B cell (primary cell): Measurements from ENCODE around the gene ADCY3. TPM values are rescaled to one million over a fixed set of nuclear protein-coding genes. Genes with fewer than 3 reads are reported as not detected.

Experiments used
- ATAC-seq: fragments of 200-7000 bp; cut with Tn5 transposase; one replicate; pipeline ENCODE4 v1.10.0; 2021; ENCODE audit warnings: low read depth, mild to moderate bottlenecking, moderate number of reproducible peaks, moderate library complexity
- CTCF ChIA-PET: fragments of 350-600 bp; sonication (Branson Sonifier 250); formaldehyde crosslinking; loops from one replicate; lab custom pipeline; 2021; ENCODE audit warnings: antibody characterized with exemption, inconsistent platforms; lab: Charles Lee
- POLR2A ChIA-PET: fragments of 350-600 bp; sonication (Branson Sonifier 250); formaldehyde crosslinking; loops from one replicate; lab custom pipeline; 2021; ENCODE audit warnings: antibody characterized with exemption; lab: Charles Lee
- DNase-seq: peaks from one replicate; pipeline ENCODE4 v3.0.0; 2013
- H2AFZ ChIP-seq: 2 replicates; pipeline ENCODE4 v1.6.1; 2012; ENCODE audit warnings: mild to moderate bottlenecking, low read depth, low read length; ENCODE audit not compliant: insufficient read depth, poor library complexity, severe bottlenecking
- H3K27ac ChIP-seq, 2 donors: 1 replicate in 1 of 2; 2 replicates in 1 of 2; pipeline ENCODE4 v1.5.1; 2012 to 2013; ENCODE audit warnings: low read length in 2 of 2, mild to moderate bottlenecking in 2 of 2, moderate library complexity in 1 of 2
- H3K27me3 ChIP-seq, 4 experiments: fragments of 200-600 bp in 1 of 4; sonication (generic) in 1 of 4; replicated peaks in 1 of 4; 1 replicate in 2 of 4; 2 replicates in 2 of 4; pipeline versions ENCODE4 v1.6.1 to v1.7.0; 2013 to 2016; ENCODE audit warnings: low read length in 3 of 4, mild to moderate bottlenecking in 2 of 4, mixed read lengths in 1 of 4, moderate library complexity in 1 of 4; ENCODE audit not compliant: insufficient read depth in 4 of 4, control insufficient read depth in 3 of 4; ENCODE audit errors: control extremely low read depth in 1 of 4
- H3K36me3 ChIP-seq, 2 experiments: replicated peaks in 1 of 2; 1 replicate in 1 of 2; 2 replicates in 1 of 2; pipeline versions ENCODE4 v1.6.1 to v1.7.1; 2013; ENCODE audit warnings: low read length in 1 of 2; ENCODE audit not compliant: insufficient read depth in 2 of 2, control insufficient read depth in 1 of 2; ENCODE audit errors: control extremely low read depth in 1 of 2, extremely low read depth in 1 of 2
- H3K4me1 ChIP-seq, 2 donors: fragments of 200-600 bp in 1 of 2; sonication (generic) in 1 of 2; 1 replicate in 1 of 2; 2 replicates in 1 of 2; pipeline versions ENCODE4 v1.5.1 to v1.6.1; 2013 to 2017; ENCODE audit warnings: low read length in 2 of 2; ENCODE audit not compliant: control insufficient read depth in 2 of 2, insufficient read depth in 2 of 2
- H3K4me2 ChIP-seq: replicated peaks from 2 replicates; pipeline ENCODE3; 2012; ENCODE audit warnings: mild to moderate bottlenecking, low read depth, low read length; ENCODE audit not compliant: poor library complexity, severe bottlenecking
- H3K4me3 ChIP-seq, 5 experiments: fragments of 200-600 bp in 1 of 5; sonication (generic) in 1 of 5; 1 replicate in 3 of 5; 2 replicates in 2 of 5; pipeline versions ENCODE4 v1.5.1 to v1.7.0; 2011 to 2016; ENCODE audit warnings: low read length in 4 of 5, mild to moderate bottlenecking in 4 of 5, low read depth in 2 of 5, control low read depth in 1 of 5, moderate library complexity in 1 of 5; ENCODE audit not compliant: insufficient read depth in 1 of 5; ENCODE audit errors: control extremely low read depth in 1 of 5, extremely low read depth in 1 of 5
- H3K79me2 ChIP-seq: fragments of 200-600 bp; sonication (generic); one replicate; pipeline ENCODE4 v1.6.0; 2016; ENCODE audit warnings: low read length; ENCODE audit not compliant: control insufficient read depth, insufficient read depth
- H3K9ac ChIP-seq: fragments of 200-600 bp; sonication (generic); 2 replicates; pipeline ENCODE4 v1.6.1; 2017; ENCODE audit warnings: mild to moderate bottlenecking, low read length, moderate library complexity
- H3K9me3 ChIP-seq, 3 donors: one replicate each; pipeline versions ENCODE4 v1.6.1 to v1.7.1; 2013; ENCODE audit warnings: low read length in 2 of 3; ENCODE audit not compliant: control insufficient read depth in 2 of 3, insufficient read depth in 1 of 3; ENCODE audit errors: control extremely low read depth in 1 of 3
- H4K20me1 ChIP-seq: 2 replicates; pipeline ENCODE4 v1.6.0; 2012; ENCODE audit warnings: mild to moderate bottlenecking, low read length; ENCODE audit not compliant: insufficient read depth, control insufficient read depth, poor library complexity, severe bottlenecking
- H3K27ac Mint-ChIP-seq: one replicate; pipeline ENCODE4 v1.8.0; 2021; ENCODE audit warnings: mixed read lengths
- H3K27me3 Mint-ChIP-seq: one replicate; pipeline ENCODE4 v1.8.0; 2021; ENCODE audit warnings: mixed read lengths
- H3K4me1 Mint-ChIP-seq: one replicate; pipeline ENCODE4 v1.8.0; 2021; ENCODE audit warnings: mixed read lengths
- H3K4me3 Mint-ChIP-seq: one replicate; pipeline ENCODE4 v1.8.0; 2021; ENCODE audit warnings: mixed read lengths
- H3K9me3 Mint-ChIP-seq: one replicate; pipeline ENCODE4 v1.8.0; 2022; ENCODE audit warnings: mixed read lengths; ENCODE audit not compliant: insufficient read depth
- CTCF ChIP-seq: fragments of 200-600 bp; IDR thresholded peaks from one replicate; pipeline ENCODE4 v1.8.0; 2022; ENCODE audit warnings: antibody characterized with exemption, mild to moderate bottlenecking
- EZH2 ChIP-seq: IDR thresholded peaks from 2 replicates; pipeline ENCODE4 v1.6.1; 2012; ENCODE audit warnings: borderline replicate concordance, low read depth, mild to moderate bottlenecking, moderate library complexity, low read length; ENCODE audit not compliant: insufficient read depth, poor library complexity, severe bottlenecking
- WGBS: methylation state at CpG from one replicate; pipeline ENCODE4 v1.1.5; 2013; ENCODE audit warnings: missing lambda C conversion rate; ENCODE audit not compliant: insufficient coverage; 5-methylcytosine and 5-hydroxymethylcytosine counted together
- intact Hi-C: fragments of 100-400 bp; cut with micrococcal nuclease; formaldehyde crosslinking; loops from one replicate; pipeline ENCODE4 v1.10.0; 2022
- polyA plus RNA-seq: library from polyadenylated mRNA; depleted of rRNA; stranded (reverse); fragments of >200 nt; gene quantifications from 2 replicates; pipeline ENCODE4 v1.2.3, GENCODE V29; 2012
- total RNA-seq, 2 donors: library from RNA; stranded (reverse); fragments of 120-200 nt in 1 of 2; gene quantifications; 1 replicate in 1 of 2; 2 replicates in 1 of 2; pipeline versions ENCODE4 v1.2.3 to v1.2.4, GENCODE V29; 2013 to 2022

Gene ADCY3
- total and polyA plus RNA-seq, 2 donors (not counting 1 experiment from before 2014, with no cell fraction given): 48.4 to 73.0 TPM

- H3K9ac ChIP-seq: no peak overlapping the region
- TF ChIP-seq EZH2: no peak
- TF ChIP-seq CTCF: no peak
- no peaks in the 10 kb centered on the region for H4K20me1 ChIP-seq
- ATAC-seq (no peak), DNase-seq (no peak)
- Mint-ChIP-seq H3K27ac (no peak overlapping the region), H3K4me3 (no peak overlapping the region), H3K9me3 (no peaks in the 10 kb centered on the region), H3K27me3 (peaks cover 3% of the 10 kb centered on the region), H3K4me1 (peaks cover 15% of the 10 kb centered on the region)
- no peak overlapping the region for H3K4me3 ChIP-seq
- peaks cover 0 to 8% (median 0%) of the 10 kb centered on the region in 3 donors for H3K9me3 ChIP-seq
- H3K4me2 ChIP-seq: no peak overlapping the region
- no peaks in the 10 kb centered on the region for H3K36me3 ChIP-seq
- no peak overlapping the region for H3K27ac ChIP-seq
- H3K27me3 ChIP-seq: peaks cover 0 to 11% (median 7%) of the 10 kb centered on the region in 4 experiments
- ChIA-PET CTCF (no interaction called here), POLR2A (interaction anchor here (0.7 kb wide), 1 partner anchor 39 kb away, joined by 9 read pairs; no protein-coding TSS in a partner anchor)
- H3K4me1 ChIP-seq: peaks cover 7 to 18% of the 10 kb centered on the region in 2 donors
- H3K79me2 ChIP-seq: no peaks in the 10 kb centered on the region
- WGBS: 3% methylated on average over 6 of the region's 6 CpGs
- intact Hi-C loops: no loop called here
- peak overlapping the region; percentile 60 for H2AFZ ChIP-seq
Measured at GRCh38 chr2:24930768-24931167, 10.7 kb upstream of the ADCY3 start.

- no peak overlapping the region for H3K27ac Mint-ChIP-seq
- peaks cover 3% of the 10 kb centered on the region for H3K27me3 Mint-ChIP-seq
- CTCF ChIA-PET: interaction anchor here (0.6 kb wide), 1 partner anchor 8 kb away, joined by 3 read pairs; no protein-coding TSS in a partner anchor
Measured at GRCh38 chr2:24929230-24929629, 9.2 kb upstream of the ADCY3 start.

More at GRCh38 chr2:24929230-24929629, 9.2 kb upstream of the ADCY3 start:
- TF ChIP-seq EZH2 (no peak), CTCF (no peak)
- Histone ChIP-seq H4K20me1 (no peaks in the 10 kb centered on the region), H3K4me2 (no peak overlapping the region), H3K79me2 (no peaks in the 10 kb centered on the region), H3K27me3 (peaks cover 0 to 13% (median 7%) of the 10 kb centered on the region in 4 experiments), H3K36me3 (no peaks in the 10 kb centered on the region), H3K4me1 (peaks cover 7 to 18% of the 10 kb centered on the region in 2 donors), H3K9ac (no peak overlapping the region), H3K9me3 (peaks cover 0 to 8% (median 0%) of the 10 kb centered on the region in 3 donors), H3K27ac (no peak overlapping the region), H3K4me3 (no peak overlapping the region), H2AFZ (no peak overlapping the region)
- ATAC-seq (no peak), DNase-seq (no peak)
- POLR2A ChIA-PET: no interaction called here
- WGBS: 100% methylated on average over 1 of the region's 3 CpGs
- H3K9me3 Mint-ChIP-seq: no peaks in the 10 kb centered on the region
- no peak overlapping the region for H3K4me3 Mint-ChIP-seq
- intact Hi-C loops: loop anchor here (5.0 kb wide), 1 partner anchor 517 kb away; no protein-coding TSS in a partner anchor
- H3K4me1 Mint-ChIP-seq: peaks cover 15% of the 10 kb centered on the region
